K562 (cell line): ENCODE data around the gene CXCL9. TPM values are rescaled to one million over a fixed set of nuclear protein-coding genes. Genes with fewer than 3 reads are reported as not detected.

Experiments
- DMBX1 ChIP-seq: fragments of 250-450 bp; sonication (Bioruptor Pico); IDR thresholded peaks from 2 replicates; pipeline ENCODE4 v1.8.0; 2022; ENCODE audit warnings: inconsistent platforms, mild to moderate bottlenecking, moderate library complexity, borderline replicate concordance
- ETS2 ChIP-seq: IDR thresholded peaks from 2 replicates; pipeline ENCODE4 v1.6.1; 2016; ENCODE audit warnings: borderline replicate concordance, missing genetic modification characterization, mild to moderate bottlenecking, moderate library complexity, missing compliant biosample characterization; ENCODE audit not compliant: poor library complexity, severe bottlenecking
- ETV6 ChIP-seq, 3 experiments: fragments of 150-350 bp in 1 of 3; sonication (generic) in 1 of 3; formaldehyde crosslinking in 1 of 3; IDR thresholded peaks; 2 replicates each; pipeline versions ENCODE4 v1.6.1 to v1.8.0; 2014 to 2022; ENCODE audit warnings: borderline replicate concordance in 2 of 3, low read depth in 2 of 3, antibody characterized with exemption in 1 of 3, low read length in 1 of 3, mild to moderate bottlenecking in 1 of 3, missing genetic modification reagents in 1 of 3
- HDAC3 ChIP-seq: fragments of 450-650 bp; IDR thresholded peaks from 2 replicates; pipeline ENCODE4 v1.6.1; 2018; ENCODE audit warnings: borderline replicate concordance, mild to moderate bottlenecking, moderate library complexity; ENCODE audit not compliant: partially characterized antibody
- KDM1A ChIP-seq, 2 experiments: fragments of 450-650 bp; IDR thresholded peaks; 2 replicates each; pipeline ENCODE4 v1.6.1; 2016; ENCODE audit warnings: mild to moderate bottlenecking in 2 of 2
- POLR2AphosphoS5 ChIP-seq: IDR thresholded peaks from 2 replicates; pipeline ENCODE4 v1.6.1; 2011; ENCODE audit warnings: mild to moderate bottlenecking, low read depth, low read length, moderate library complexity; ENCODE audit not compliant: control insufficient read depth, insufficient read depth
- RB1 ChIP-seq: fragments of 450-650 bp; IDR thresholded peaks from 2 replicates; pipeline ENCODE4 v1.6.1; 2017; ENCODE audit warnings: low read depth, mild to moderate bottlenecking
- SIN3B ChIP-seq: fragments of 450-650 bp; IDR thresholded peaks from 2 replicates; pipeline ENCODE4 v1.6.1; 2017; ENCODE audit warnings: low read depth, mild to moderate bottlenecking, moderate library complexity
- SRF ChIP-seq, 2 experiments: fragments of 250-450, 450-650 bp in 1 of 2; sonication (Bioruptor Pico) in 1 of 2; sonication (generic) in 1 of 2; formaldehyde crosslinking; IDR thresholded peaks; 2 replicates each; pipeline versions ENCODE4 v1.5.0 to v1.5.1; 2020 to 2022; ENCODE audit warnings: mild to moderate bottlenecking in 1 of 2, missing genetic modification reagents in 1 of 2
- STAG1 ChIP-seq: sonication (generic); formaldehyde crosslinking; IDR thresholded peaks from 2 replicates; pipeline ENCODE4 v1.5.0; 2020; ENCODE audit warnings: missing genetic modification reagents, borderline replicate concordance
- STAT5A ChIP-seq: IDR thresholded peaks from 2 replicates; pipeline ENCODE4 v1.6.1; 2012; ENCODE audit warnings: low read length, inconsistent platforms, borderline replicate concordance
- TEAD2 ChIP-seq: fragments of 450-650 bp; IDR thresholded peaks from 2 replicates; pipeline ENCODE4 v1.6.1; 2016; ENCODE audit warnings: missing genetic modification characterization, control low read depth, missing compliant biosample characterization
- TEAD4 ChIP-seq, 2 experiments: sonication (generic) in 1 of 2; formaldehyde crosslinking in 1 of 2; IDR thresholded peaks; 2 replicates each; pipeline versions ENCODE4 v1.6.1 to v1.8.0; 2012 to 2022; ENCODE audit warnings: borderline replicate concordance in 1 of 2, inconsistent platforms in 1 of 2, low read length in 1 of 2, mild to moderate bottlenecking in 1 of 2, missing genetic modification reagents in 1 of 2
- TRIM28 ChIP-seq: fragments of 450-650 bp; IDR thresholded peaks from 2 replicates; pipeline ENCODE4 v1.6.1; 2017
- WHSC1 ChIP-seq: IDR thresholded peaks from one replicate; pipeline ENCODE4 v1.6.1; 2012; ENCODE audit warnings: low read length, control low read depth, inconsistent platforms
- ZBTB17 ChIP-seq: fragments of 450-650 bp; formaldehyde crosslinking; IDR thresholded peaks from 2 replicates; pipeline ENCODE4 v1.4.0; 2020; ENCODE audit warnings: mild to moderate bottlenecking
- ZNF699 ChIP-seq: fragments of 250-450 bp; sonication (Bioruptor Pico); IDR thresholded peaks from 2 replicates; pipeline ENCODE4 v1.8.0; 2021; ENCODE audit warnings: mild to moderate bottlenecking, moderate library complexity; ENCODE audit not compliant: insufficient replicate concordance
- ZNF830 ChIP-seq: fragments of 250-450 bp; sonication (Bioruptor Pico); IDR thresholded peaks from 2 replicates; pipeline ENCODE4 v1.5.0; 2021; ENCODE audit warnings: mild to moderate bottlenecking
- polyA plus RNA-seq, 8 experiments: library from polyadenylated mRNA; depleted of rRNA in 4 of 8; stranded (reverse) in 5 of 8; unstranded in 3 of 8; fragments of >200 nt; fragmentation: Nextera tagmentation in 2 of 8; fragmentation: Illumina TruSeq in 1 of 8; extraction: Ambion mirVana in 2 of 8; extraction: Trizol in 1 of 8; gene quantifications; 2 replicates each; pipeline versions ENCODE4 v1.2.1 to v1.2.3, GENCODE V29; 2011 to 2014; ENCODE audit warnings: inconsistent platforms in 1 of 8, missing spikeins in 1 of 8
- total RNA-seq, 7 experiments: library from RNA; depleted of rRNA in 6 of 7; stranded (reverse); fragments of >200 nt in 6 of 7; fragmentation: Illumina TruSeq in 2 of 7; extraction: Trizol in 2 of 7; gene quantifications; 2 replicates each; pipeline versions ENCODE4 v1.2.1 to v1.2.3, GENCODE V29; 2011 to 2021; ENCODE audit warnings: low replicate concordance in 1 of 7
- TF ChIP-seq, protein P1 (sequence below): fragments of 200-800 bp; sonication (Bioruptor generic); IDR thresholded peaks from 2 replicates; pipeline ENCODE4 v1.6.1; 2017; ENCODE audit warnings: missing genetic modification characterization, missing compliant biosample characterization
- TF ChIP-seq, protein P2 (sequence below): fragments of 450-650 bp; IDR thresholded peaks from 2 replicates; pipeline ENCODE4 v1.6.1; 2017; ENCODE audit warnings: antibody characterized with exemption, mild to moderate bottlenecking
- TF ChIP-seq, protein P3 (sequence below): fragments of 250-450 bp; sonication (Bioruptor Pico); IDR thresholded peaks from 2 replicates; pipeline ENCODE4 v1.5.0; 2021; ENCODE audit warnings: mild to moderate bottlenecking, borderline replicate concordance

Gene CXCL9
- total and polyA plus RNA-seq, 9 of the 15 experiments (the other 6 are each of a cell fraction or from before 2014, with no cell fraction given) = not detected

DNA sequence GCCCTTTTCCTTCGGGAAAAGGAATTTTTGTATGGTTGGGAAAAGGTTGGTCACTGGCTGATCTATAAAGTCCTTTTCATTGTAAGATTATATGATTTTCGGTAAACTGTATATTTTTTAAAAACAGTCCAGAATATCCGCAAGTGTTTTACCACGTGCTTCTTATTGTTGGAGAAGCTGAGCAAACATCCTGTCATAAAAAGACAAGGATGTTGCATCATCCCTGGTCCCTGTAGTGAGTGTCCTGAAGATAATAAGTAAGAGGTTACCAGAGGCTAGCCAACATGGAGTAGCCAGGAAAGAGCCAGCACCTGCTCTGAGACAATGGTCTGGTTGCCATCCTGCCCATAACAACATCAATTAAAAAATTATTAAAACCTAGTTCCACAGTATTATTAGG, 5.1 kb downstream of the CXCL9 start (continued):
- TF ChIP-seq, protein P1, sequence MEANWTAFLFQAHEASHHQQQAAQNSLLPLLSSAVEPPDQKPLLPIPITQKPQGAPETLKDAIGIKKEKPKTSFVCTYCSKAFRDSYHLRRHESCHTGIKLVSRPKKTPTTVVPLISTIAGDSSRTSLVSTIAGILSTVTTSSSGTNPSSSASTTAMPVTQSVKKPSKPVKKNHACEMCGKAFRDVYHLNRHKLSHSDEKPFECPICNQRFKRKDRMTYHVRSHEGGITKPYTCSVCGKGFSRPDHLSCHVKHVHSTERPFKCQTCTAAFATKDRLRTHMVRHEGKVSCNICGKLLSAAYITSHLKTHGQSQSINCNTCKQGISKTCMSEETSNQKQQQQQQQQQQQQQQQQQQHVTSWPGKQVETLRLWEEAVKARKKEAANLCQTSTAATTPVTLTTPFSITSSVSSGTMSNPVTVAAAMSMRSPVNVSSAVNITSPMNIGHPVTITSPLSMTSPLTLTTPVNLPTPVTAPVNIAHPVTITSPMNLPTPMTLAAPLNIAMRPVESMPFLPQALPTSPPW (CRISPR knock-in tag) = no peak
- TF ChIP-seq ETS2 (tag) (peak; percentile 33), SRF (CRISPR knock-in tag; IDR thresholded peaks at IDR 0.05) (no peak), POLR2AphosphoS5 (no peak), TEAD2 (no peak), HDAC3 (no peak), ZNF699 (CRISPR knock-in tag) (no peak), STAT5A (no peak), KDM1A (IDR thresholded peaks at IDR 0.05) (no peak), ZBTB17 (CRISPR knock-in tag) (no peak), RB1 (no peak), STAG1 (no peak), ZNF830 (no peak), TRIM28 (no peak), SIN3B (no peak), TEAD4 (IDR thresholded peaks at IDR 0.05; ENCODE audit: low read length) (peak; percentile 49; the same call in 1 of the 2 replicates), TEAD4 (CRISPR knock-in tag; IDR thresholded peaks at IDR 0.05; ENCODE audit: borderline replicate concordance) (no peak), ETV6 (IDR thresholded peaks at IDR 0.05; ENCODE audit: borderline replicate concordance in 1 of 2, low read depth in 2 of 2, low read length in 1 of 2) (no peak), ETV6 (CRISPR knock-in tag; IDR thresholded peaks at IDR 0.05; ENCODE audit: borderline replicate concordance) (no peak), DMBX1 (no peak), WHSC1 (no peak)
- TF ChIP-seq, protein P2, sequence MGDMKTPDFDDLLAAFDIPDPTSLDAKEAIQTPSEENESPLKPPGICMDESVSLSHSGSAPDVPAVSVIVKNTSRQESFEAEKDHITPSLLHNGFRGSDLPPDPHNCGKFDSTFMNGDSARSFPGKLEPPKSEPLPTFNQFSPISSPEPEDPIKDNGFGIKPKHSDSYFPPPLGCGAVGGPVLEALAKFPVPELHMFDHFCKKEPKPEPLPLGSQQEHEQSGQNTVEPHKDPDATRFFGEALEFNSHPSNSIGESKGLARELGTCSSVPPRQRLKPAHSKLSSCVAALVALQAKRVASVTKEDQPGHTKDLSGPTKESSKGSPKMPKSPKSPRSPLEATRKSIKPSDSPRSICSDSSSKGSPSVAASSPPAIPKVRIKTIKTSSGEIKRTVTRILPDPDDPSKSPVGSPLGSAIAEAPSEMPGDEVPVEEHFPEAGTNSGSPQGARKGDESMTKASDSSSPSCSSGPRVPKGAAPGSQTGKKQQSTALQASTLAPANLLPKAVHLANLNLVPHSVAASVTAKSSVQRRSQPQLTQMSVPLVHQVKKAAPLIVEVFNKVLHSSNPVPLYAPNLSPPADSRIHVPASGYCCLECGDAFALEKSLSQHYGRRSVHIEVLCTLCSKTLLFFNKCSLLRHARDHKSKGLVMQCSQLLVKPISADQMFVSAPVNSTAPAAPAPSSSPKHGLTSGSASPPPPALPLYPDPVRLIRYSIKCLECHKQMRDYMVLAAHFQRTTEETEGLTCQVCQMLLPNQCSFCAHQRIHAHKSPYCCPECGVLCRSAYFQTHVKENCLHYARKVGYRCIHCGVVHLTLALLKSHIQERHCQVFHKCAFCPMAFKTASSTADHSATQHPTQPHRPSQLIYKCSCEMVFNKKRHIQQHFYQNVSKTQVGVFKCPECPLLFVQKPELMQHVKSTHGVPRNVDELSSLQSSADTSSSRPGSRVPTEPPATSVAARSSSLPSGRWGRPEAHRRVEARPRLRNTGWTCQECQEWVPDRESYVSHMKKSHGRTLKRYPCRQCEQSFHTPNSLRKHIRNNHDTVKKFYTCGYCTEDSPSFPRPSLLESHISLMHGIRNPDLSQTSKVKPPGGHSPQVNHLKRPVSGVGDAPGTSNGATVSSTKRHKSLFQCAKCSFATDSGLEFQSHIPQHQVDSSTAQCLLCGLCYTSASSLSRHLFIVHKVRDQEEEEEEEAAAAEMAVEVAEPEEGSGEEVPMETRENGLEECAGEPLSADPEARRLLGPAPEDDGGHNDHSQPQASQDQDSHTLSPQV = 0 out of 2 replicates have a peak, but pooled peaks have one; percentile 43
- TF ChIP-seq, protein P3, sequence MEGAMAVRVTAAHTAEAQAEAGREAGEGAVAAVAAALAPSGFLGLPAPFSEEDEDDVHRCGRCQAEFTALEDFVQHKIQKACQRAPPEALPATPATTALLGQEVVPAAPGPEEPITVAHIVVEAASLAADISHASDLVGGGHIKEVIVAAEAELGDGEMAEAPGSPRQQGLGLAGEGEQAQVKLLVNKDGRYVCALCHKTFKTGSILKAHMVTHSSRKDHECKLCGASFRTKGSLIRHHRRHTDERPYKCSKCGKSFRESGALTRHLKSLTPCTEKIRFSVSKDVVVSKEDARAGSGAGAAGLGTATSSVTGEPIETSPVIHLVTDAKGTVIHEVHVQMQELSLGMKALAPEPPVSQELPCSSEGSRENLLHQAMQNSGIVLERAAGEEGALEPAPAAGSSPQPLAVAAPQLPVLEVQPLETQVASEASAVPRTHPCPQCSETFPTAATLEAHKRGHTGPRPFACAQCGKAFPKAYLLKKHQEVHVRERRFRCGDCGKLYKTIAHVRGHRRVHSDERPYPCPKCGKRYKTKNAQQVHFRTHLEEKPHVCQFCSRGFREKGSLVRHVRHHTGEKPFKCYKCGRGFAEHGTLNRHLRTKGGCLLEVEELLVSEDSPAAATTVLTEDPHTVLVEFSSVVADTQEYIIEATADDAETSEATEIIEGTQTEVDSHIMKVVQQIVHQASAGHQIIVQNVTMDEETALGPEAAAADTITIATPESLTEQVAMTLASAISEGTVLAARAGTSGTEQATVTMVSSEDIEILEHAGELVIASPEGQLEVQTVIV (CRISPR knock-in tag) = no peak
